ENCODE measurements around the gene CCSER2. TPM values are rescaled to one million over a fixed set of nuclear protein-coding genes. Genes with fewer than 3 reads are reported as not detected.
"Not testable (repeated sequence)": the region's sequence is repeated elsewhere in the genome, so short reads cannot be mapped to it uniquely, and the experiment has no call there.

CCSER2 gene
- polyA plus RNA-seq, 2 of the 4 experiments (the other 2 are of a cell fraction), result 9.2 to 28.2 TPM

DNA sequence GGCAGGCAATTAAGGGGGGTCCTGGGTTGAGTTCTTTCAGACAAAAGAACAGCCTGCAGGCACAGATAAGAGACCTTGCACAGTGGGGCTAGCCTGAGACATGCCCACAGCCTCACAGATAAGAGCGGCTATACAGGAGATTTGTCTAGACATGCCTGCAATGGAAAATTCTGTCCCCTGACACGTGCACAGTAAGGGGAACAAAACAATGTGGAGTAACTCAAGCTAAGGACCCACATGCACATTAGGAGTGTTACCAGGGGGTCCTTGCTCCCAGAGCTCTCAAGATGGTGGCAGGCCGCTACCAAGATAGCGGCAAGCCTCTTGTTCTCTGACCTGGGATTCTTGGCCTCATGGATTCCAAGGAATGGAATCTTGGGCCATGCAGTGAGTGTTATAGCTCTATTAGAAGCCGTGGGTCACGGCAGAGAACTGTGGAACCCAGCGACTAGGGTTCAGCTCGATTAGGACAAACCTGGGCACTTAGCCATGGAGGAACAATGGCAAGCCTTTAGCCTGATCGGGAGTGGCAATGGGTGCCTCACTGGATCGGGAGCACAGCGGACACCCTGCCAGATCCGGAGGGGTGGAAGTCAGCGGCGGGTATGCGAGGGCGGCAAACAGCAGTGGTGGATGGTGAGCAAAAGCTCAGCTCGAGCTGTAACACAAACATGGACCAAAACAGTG lies 196.9 kb downstream of the CCSER2 start:
- no peak for DNase-seq (ENCODE audit: low read depth in 1 of 2, low spot score in 1 of 2)
- no peak for TF ChIP-seq KDM5A (IDR thresholded peaks at IDR 0.05)
- no peak for TF ChIP-seq CHD4 (IDR thresholded peaks at IDR 0.05; ENCODE audit: borderline replicate concordance)
- TF ChIP-seq, protein P1, sequence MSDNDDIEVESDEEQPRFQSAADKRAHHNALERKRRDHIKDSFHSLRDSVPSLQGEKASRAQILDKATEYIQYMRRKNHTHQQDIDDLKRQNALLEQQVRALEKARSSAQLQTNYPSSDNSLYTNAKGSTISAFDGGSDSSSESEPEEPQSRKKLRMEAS (IDR thresholded peaks at IDR 0.05), result no peak
- no peak for FAIRE-seq
- Histone ChIP-seq H3K27ac (peak overlapping the region in 1 of 2 experiments; percentile 30; a peak in 2 of 6 replicates), H3K9me3 (0 out of 3 replicates have a peak, but pooled peaks cover 3% of the 10 kb centered on the region), H3K4me2 (no peak overlapping the region), H3K4me1 (peaks cover 15% of the 10 kb centered on the region), H3K4me3 (no peak overlapping the region)
- ATAC-seq, result no peak
- POLR2A ChIA-PET, result no interaction called here
- CTCF ChIA-PET, result interaction anchor here (0.6 to 1.8 kb wide), 6 partner anchors 11 to 261 kb away, joined by 3 to 7 read pairs (median 4); no protein-coding TSS in a partner anchor
- WGBS (ENCODE audit: missing lambda C conversion rate), result 82% methylated on average over 17 of the region's 17 CpGs

DNA sequence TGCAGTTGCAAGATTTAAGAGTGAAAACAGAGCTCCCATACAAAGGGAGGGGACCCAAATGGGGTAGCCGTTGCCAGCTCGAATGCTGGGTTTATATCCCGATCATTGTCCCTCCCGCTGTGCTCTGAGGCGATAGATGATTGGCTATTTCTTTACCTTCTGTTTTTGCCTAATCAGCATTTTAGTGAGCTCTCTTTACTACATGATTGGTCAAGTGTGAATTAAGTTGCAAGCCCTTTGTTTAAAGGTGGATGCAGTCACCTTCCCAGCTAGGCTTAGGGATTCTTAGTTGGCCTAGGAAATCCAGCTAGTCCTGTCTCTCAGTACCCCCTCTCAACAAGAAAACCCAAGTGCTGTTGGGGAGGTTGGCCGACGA lies 197.4 kb downstream of the CCSER2 start:
- not testable (repeated sequence) for ATAC-seq

DNA sequence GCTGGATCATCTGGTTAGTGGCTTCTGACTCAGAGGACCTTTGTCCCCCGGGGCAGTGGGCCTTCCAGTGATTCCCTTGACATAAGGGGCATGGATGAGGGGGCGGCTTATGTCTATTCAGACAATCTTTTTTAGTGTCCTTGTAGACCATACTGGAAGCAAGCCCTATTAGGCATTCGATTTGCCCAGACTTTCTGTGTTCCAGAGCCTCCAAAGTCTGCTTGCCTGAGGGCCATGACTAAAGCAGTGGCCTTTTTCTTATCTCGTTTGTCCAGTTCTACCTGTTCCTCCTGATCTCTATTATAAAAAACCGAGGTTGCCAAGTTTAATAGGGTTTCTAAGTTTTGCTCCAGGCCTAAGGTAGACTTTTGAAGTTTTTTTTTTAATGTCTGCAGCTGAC lies 199.0 kb downstream of the CCSER2 start:
- H3K27ac ChIP-seq; ATAC-seq; H3K9me3 ChIP-seq; H3K4me2 ChIP-seq; H3K4me3 ChIP-seq; POLR2A ChIA-PET; DNase-seq (ENCODE audit: low read depth in 1 of 2, low spot score in 1 of 2); FAIRE-seq; CTCF ChIA-PET: not testable (repeated sequence)
- WGBS (ENCODE audit: missing lambda C conversion rate), result 23% methylated on average over 4 of the region's 5 CpGs
- H3K4me1 ChIP-seq, result peaks cover 15% of the 10 kb centered on the region

More for the DNA sequence above, 197.4 kb downstream of the CCSER2 start:
- POLR2A ChIA-PET; H3K27ac ChIP-seq; H3K4me3 ChIP-seq; DNase-seq (ENCODE audit: low read depth in 1 of 2, low spot score in 1 of 2); H3K9me3 ChIP-seq; FAIRE-seq; H3K4me2 ChIP-seq: not testable (repeated sequence)
- peak; percentile 97 for TF ChIP-seq MAFK (IDR thresholded peaks at IDR 0.05; ENCODE audit: partially characterized antibody)
- 94% methylated on average over 7 of the region's 7 CpGs for WGBS (ENCODE audit: missing lambda C conversion rate)
- CTCF ChIA-PET, result interaction anchor here (1.3 to 1.8 kb wide), 4 partner anchors 10 to 261 kb away, joined by 4 to 7 read pairs (median 6); no protein-coding TSS in a partner anchor
- H3K4me1 ChIP-seq, result peaks cover 15% of the 10 kb centered on the region

DNA sequence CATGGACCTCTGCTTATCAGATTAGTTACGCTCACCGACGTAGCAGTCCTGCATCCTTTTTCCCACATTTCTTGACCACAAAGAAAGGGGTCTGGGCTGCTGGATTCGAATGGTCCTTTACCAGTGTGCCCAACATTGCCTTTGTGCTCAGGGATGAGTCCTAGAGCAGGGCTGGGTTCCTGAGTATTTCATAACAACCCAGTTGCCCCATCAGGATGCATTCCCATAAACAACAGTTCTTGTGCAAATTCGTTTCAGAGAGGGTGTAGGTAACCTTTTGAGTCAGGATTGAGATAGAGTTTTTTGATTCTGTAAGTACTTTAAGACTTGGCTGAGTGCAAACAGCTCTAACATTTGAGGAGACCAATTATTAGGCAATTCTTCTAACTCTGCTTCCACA lies 200.1 kb downstream of the CCSER2 start:
- CTCF ChIA-PET, result interaction anchor here (1.0 to 4.0 kb wide), 2 partner anchors 9 to 154 kb away, joined by 5 to 20 read pairs; no protein-coding TSS in a partner anchor

DNA sequence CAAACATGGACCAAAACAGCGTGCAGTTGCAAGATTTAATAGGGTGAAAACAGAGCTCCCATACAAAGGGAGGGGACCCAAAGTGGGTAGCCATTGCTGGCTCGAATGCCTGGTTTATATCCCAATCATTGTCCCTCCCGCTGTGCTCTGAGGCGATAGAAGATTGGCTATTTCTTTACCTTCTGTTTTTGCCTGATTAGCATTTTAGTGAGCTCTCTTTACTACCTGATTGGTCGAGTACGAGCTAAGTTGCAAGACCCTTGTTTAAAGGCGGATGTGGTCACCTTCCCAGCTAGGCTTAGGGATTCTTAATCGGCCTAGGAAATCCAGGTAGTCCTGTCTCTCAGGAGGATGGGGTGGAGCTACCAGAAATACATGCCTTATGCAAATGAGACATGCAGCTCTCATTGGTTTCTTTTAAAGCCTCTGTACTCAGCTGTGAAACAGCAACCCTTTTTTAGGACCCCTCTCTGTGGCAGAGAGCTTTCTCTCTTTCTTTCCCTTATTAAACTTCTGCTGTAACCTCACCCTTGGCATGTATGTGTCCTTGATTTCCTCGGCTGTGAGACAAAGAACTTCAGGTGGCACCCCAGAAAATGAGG lies 202.4 kb downstream of the CCSER2 start:
- Histone ChIP-seq H3K4me2 (no peak overlapping the region), H3K27ac (no peak overlapping the region), H3K9me3 (no peaks in the 10 kb centered on the region), H3K4me3 (no peak overlapping the region), H3K4me1 (no peaks in the 10 kb centered on the region)
- DNase-seq (ENCODE audit: low read depth in 1 of 2, low spot score in 1 of 2) (no peak), ATAC-seq (no peak), FAIRE-seq (no peak)
- TF ChIP-seq MYC (IDR thresholded peaks at IDR 0.05; ENCODE audit: borderline replicate concordance, low read length) (no peak), EP300 (IDR thresholded peaks at IDR 0.05) (no peak), PHF8 (IDR thresholded peaks at IDR 0.05; ENCODE audit: borderline replicate concordance, low read depth) (no peak), NFE2L2 (conservative IDR thresholded peaks at IDR 0.05; ENCODE audit: low read length) (no peak)
- 69% methylated on average over 9 of the region's 9 CpGs for WGBS (ENCODE audit: missing lambda C conversion rate)
- ChIA-PET POLR2A (no interaction called here), CTCF (interaction anchor here (1.3 to 4.0 kb wide), 6 partner anchors 8 to 266 kb away, joined by 4 to 20 read pairs (median 9); no protein-coding TSS in a partner anchor)

More for the DNA sequence above, 200.1 kb downstream of the CCSER2 start:
- H3K4me2 ChIP-seq; H3K4me3 ChIP-seq; H3K4me1 ChIP-seq; DNase-seq (ENCODE audit: low read depth in 1 of 2, low spot score in 1 of 2); POLR2A ChIA-PET; FAIRE-seq; ATAC-seq; H3K9me3 ChIP-seq; H3K27ac ChIP-seq: not testable (repeated sequence)
- 56% methylated on average over 5 of the region's 5 CpGs for WGBS (ENCODE audit: missing lambda C conversion rate)

DNA sequence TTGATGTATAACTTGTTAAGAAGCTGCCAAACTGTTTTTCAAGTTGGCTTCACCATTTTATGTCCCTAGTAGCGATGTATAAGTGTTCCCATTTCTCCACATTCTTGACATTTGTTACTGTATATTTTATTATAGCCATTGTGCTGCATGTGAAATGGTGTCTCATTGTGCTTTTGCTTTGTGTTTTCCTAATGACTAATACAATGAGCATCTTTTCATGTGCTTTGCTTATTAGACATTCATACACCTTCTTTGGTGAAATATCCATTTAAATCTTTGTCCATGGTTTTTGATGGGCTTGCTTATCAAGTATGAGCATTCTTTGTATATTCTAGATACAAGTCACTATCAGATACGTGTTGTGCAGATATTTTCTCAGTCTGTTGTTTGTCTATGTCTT lies 203.0 kb downstream of the CCSER2 start:
- Histone ChIP-seq H3K9me3 (no peaks in the 10 kb centered on the region), H3K4me1 (no peaks in the 10 kb centered on the region), H3K4me2 (no peak overlapping the region), H3K4me3 (no peak overlapping the region), H3K27ac (no peak overlapping the region)
- 59% methylated on average over 2 of the region's 2 CpGs for WGBS (ENCODE audit: missing lambda C conversion rate)
- ChIA-PET CTCF (interaction anchor here (0.7 to 4.0 kb wide), 9 partner anchors 7 to 266 kb away, joined by 3 to 20 read pairs (median 4); no protein-coding TSS in a partner anchor), POLR2A (no interaction called here)
- no peak for ATAC-seq
- no peak for DNase-seq (ENCODE audit: low read depth in 1 of 2, low spot score in 1 of 2)
- no peak for FAIRE-seq
- no peak for TF ChIP-seq NR3C1 (IDR thresholded peaks at IDR 0.05)
- TF ChIP-seq RFX5 (IDR thresholded peaks at IDR 0.05), result no peak
- no peak for TF ChIP-seq PHF8 (IDR thresholded peaks at IDR 0.05; ENCODE audit: borderline replicate concordance, low read depth)

Measured in A549 (cell line).